ENCODE results near the gene USP20. TPM values are rescaled to one million over a fixed set of nuclear protein-coding genes. Genes with fewer than 3 reads are reported as not detected.

USP20 gene
- total RNA-seq, 1 donor from 2014 or later: 21.3 TPM

GRCh38 chr9:129876815-129877214 lies 41.6 kb downstream of the USP20 start:
- Mint-ChIP-seq H3K4me1 (ENCODE audit: low read depth) (no peaks in the 10 kb centered on the region), H3K27me3 (ENCODE audit: low read depth) (no peaks in the 10 kb centered on the region), H3K4me3 (ENCODE audit: unreplicated experiment) (no peak overlapping the region), H3K36me3 (ENCODE audit: low read depth) (peaks cover 19% of the 10 kb centered on the region), H3K9me3 (ENCODE audit: low read depth) (no peaks in the 10 kb centered on the region), H3K27ac (ENCODE audit: unreplicated experiment) (no peak overlapping the region)
- no peak for DNase-seq (ENCODE audit: low spot score)
- TF ChIP-seq CTCF (IDR thresholded peaks at IDR 0.05): no peak

- Mint-ChIP-seq H3K27me3 (ENCODE audit: low read depth) (no peaks in the 10 kb centered on the region), H3K36me3 (ENCODE audit: low read depth) (peaks cover 21% of the 10 kb centered on the region), H3K9me3 (ENCODE audit: low read depth) (no peaks in the 10 kb centered on the region), H3K4me1 (ENCODE audit: low read depth) (no peaks in the 10 kb centered on the region), H3K4me3 (ENCODE audit: unreplicated experiment) (no peak overlapping the region), H3K27ac (ENCODE audit: unreplicated experiment) (no peak overlapping the region)
- DNase-seq (ENCODE audit: low spot score): no peak
- TF ChIP-seq CTCF (IDR thresholded peaks at IDR 0.05): no peak
These were observed 43.0 kb downstream of the USP20 start for GRCh38 chr9:129878291-129878690.

GRCh38 chr9:129879103-129879699 lies 43.9 kb downstream of the USP20 start:
- peaks cover 5% of the 10 kb centered on the region for H3K4me1 Mint-ChIP-seq (ENCODE audit: low read depth)
- H3K4me3 Mint-ChIP-seq (ENCODE audit: unreplicated experiment): no peak overlapping the region
- no peak overlapping the region for H3K27ac Mint-ChIP-seq (ENCODE audit: unreplicated experiment)
- no peak for TF ChIP-seq CTCF (IDR thresholded peaks at IDR 0.05)
- no peaks in the 10 kb centered on the region for H3K27me3 Mint-ChIP-seq (ENCODE audit: low read depth)
- DNase-seq (ENCODE audit: low spot score): no peak
- peaks cover 18% of the 10 kb centered on the region for H3K36me3 Mint-ChIP-seq (ENCODE audit: low read depth)
- no peaks in the 10 kb centered on the region for H3K9me3 Mint-ChIP-seq (ENCODE audit: low read depth)

- Mint-ChIP-seq H3K4me1 (ENCODE audit: low read depth) (peaks cover 14% of the 10 kb centered on the region), H3K36me3 (ENCODE audit: low read depth) (peaks cover 12% of the 10 kb centered on the region), H3K4me3 (ENCODE audit: unreplicated experiment) (no peak overlapping the region), H3K9me3 (ENCODE audit: low read depth) (no peaks in the 10 kb centered on the region), H3K27me3 (ENCODE audit: low read depth) (no peaks in the 10 kb centered on the region), H3K27ac (ENCODE audit: unreplicated experiment) (no peak overlapping the region)
- no peak for TF ChIP-seq CTCF (IDR thresholded peaks at IDR 0.05)
- DNase-seq (ENCODE audit: low spot score): no peak
These were observed 44.9 kb downstream of the USP20 start for GRCh38 chr9:129879991-129880653.

- H3K9me3 Mint-ChIP-seq (ENCODE audit: low read depth): no peaks in the 10 kb centered on the region
- no peak for TF ChIP-seq CTCF (IDR thresholded peaks at IDR 0.05)
- no peak for DNase-seq (ENCODE audit: low spot score)
- H3K36me3 Mint-ChIP-seq (ENCODE audit: low read depth): peaks cover 10% of the 10 kb centered on the region
- H3K4me1 Mint-ChIP-seq (ENCODE audit: low read depth): peaks cover 22% of the 10 kb centered on the region
- H3K4me3 Mint-ChIP-seq (ENCODE audit: unreplicated experiment): no peak overlapping the region
- no peaks in the 10 kb centered on the region for H3K27me3 Mint-ChIP-seq (ENCODE audit: low read depth)
- H3K27ac Mint-ChIP-seq (ENCODE audit: unreplicated experiment): no peak overlapping the region
These were observed 45.6 kb downstream of the USP20 start for GRCh38 chr9:129880654-129881546.
